ENCODE measurements around the gene HIPK1. TPM values are rescaled to one million over a fixed set of nuclear protein-coding genes. Genes with fewer than 3 reads are reported as not detected.

The HIPK1 gene
- total and polyA plus RNA-seq, 2 of the 13 experiments (the other 11 are each of a cell fraction or from before 2014, with no cell fraction given), result 20.8 to 33.4 TPM

- no peak; the same call in none of the 2 replicates for TF ChIP-seq HINFP (CRISPR knock-in tag; IDR thresholded peaks at IDR 0.05; ENCODE audit: low read depth)
- TF ChIP-seq ATF7 (IDR thresholded peaks at IDR 0.05), result peak; percentile 62
- TF ChIP-seq ATF7 (CRISPR knock-in tag; IDR thresholded peaks at IDR 0.05), result peak; percentile 93
- peak; percentile 69; the same call in 1 of the 2 replicates for TF ChIP-seq REPIN1 (CRISPR knock-in tag; IDR thresholded peaks at IDR 0.05; ENCODE audit: borderline replicate concordance, low read depth)
- TF ChIP-seq ZNF225 (CRISPR knock-in tag; IDR thresholded peaks at IDR 0.05), result no peak
- TF ChIP-seq HNF1A (IDR thresholded peaks at IDR 0.05; ENCODE audit: low read depth), result no peak; the same call in 1 of the 2 replicates
- peak; percentile 65; the same call in 1 of the 2 replicates for TF ChIP-seq HNF1A (CRISPR knock-in tag; IDR thresholded peaks at IDR 0.05; ENCODE audit: borderline replicate concordance)
- TF ChIP-seq SUZ12 (IDR thresholded peaks at IDR 0.05; ENCODE audit: low read depth, low read length), result no peak
- no peak for TF ChIP-seq ZNF674 (CRISPR knock-in tag; IDR thresholded peaks at IDR 0.05; ENCODE audit: low read depth)
- no peak for TF ChIP-seq ZNF720 (CRISPR knock-in tag; IDR thresholded peaks at IDR 0.05)
- TF ChIP-seq ZBED4 (CRISPR knock-in tag; IDR thresholded peaks at IDR 0.05; ENCODE audit: borderline replicate concordance), result no peak
- no peak for TF ChIP-seq LCORL (IDR thresholded peaks at IDR 0.05)
- TF ChIP-seq LCORL (CRISPR knock-in tag; IDR thresholded peaks at IDR 0.05), result peak; percentile 77; the same call in 1 of the 2 replicates
- no peak for TF ChIP-seq GZF1 (CRISPR knock-in tag; IDR thresholded peaks at IDR 0.05)
- TF ChIP-seq ZNF670 (CRISPR knock-in tag; IDR thresholded peaks at IDR 0.05; ENCODE audit: borderline replicate concordance), result no peak
- peak; percentile 69 for TF ChIP-seq RXRA (CRISPR knock-in tag; IDR thresholded peaks at IDR 0.05)
- TF ChIP-seq ZNF383 (CRISPR knock-in tag; IDR thresholded peaks at IDR 0.05; ENCODE audit: borderline replicate concordance), result no peak
- no peak for TF ChIP-seq NR3C1 (CRISPR knock-in tag; IDR thresholded peaks at IDR 0.05)
- peak; percentile 99 for TF ChIP-seq XRCC5 (optimal IDR thresholded peaks at IDR 0.05; ENCODE audit: low read length)
- no peak for TF ChIP-seq SRSF1 (optimal IDR thresholded peaks at IDR 0.05; ENCODE audit: low read depth, low read length)
- TF ChIP-seq ZNF143 (CRISPR knock-in tag; IDR thresholded peaks at IDR 0.05), result peak; percentile 71
These were observed at the start of gene HIPK1 (continued) for GRCh38 chr1:113928941-113929749.
